A549 (cell line): ENCODE measurements around the gene CD37. TPM values are rescaled to one million over a fixed set of nuclear protein-coding genes. Genes with fewer than 3 reads are reported as not detected.

Experiments
- ATAC-seq, 2 experiments: fragments of 200-7000 bp in 1 of 2; fragments of >200 bp in 1 of 2; cut with Nextera tagmentation in 1 of 2; cut with Tn5 transposase in 1 of 2; 3 replicates each; pipeline versions ENCODE4 v1.8.0 to v1.9.1; 2018 to 2020; ENCODE audit warnings: mild to moderate bottlenecking in 1 of 2, moderate library complexity in 1 of 2
- CTCF ChIA-PET: fragments of 300-600 bp; sonication (Branson Sonifier 250); formaldehyde crosslinking; extraction: SDS; loops from one replicate; lab custom pipeline; 2021; ENCODE audit warnings: antibody characterized with exemption, inconsistent platforms; lab: Yijun Ruan, JAX
- POLR2A ChIA-PET: fragments of 350-600 bp; formaldehyde crosslinking; extraction: SDS; loops from one replicate; lab custom pipeline; 2021; ENCODE audit warnings: antibody characterized with exemption, inconsistent platforms; lab: Yijun Ruan, JAX
- DNase-seq, 2 experiments: peaks; one replicate each; pipeline versions ENCODE4 v3.0.0 to v3.0.0-alpha.2; 2011 to 2016; ENCODE audit warnings: low read depth in 1 of 2, low spot score in 1 of 2
- FAIRE-seq: peaks from 2 replicates; lab custom pipeline; 2011; peaks lifted over from hg19 to GRCh38; lab: Jason Lieb, UNC
- H3K27ac ChIP-seq, 2 experiments: fragments of >200 bp; sonication (Bioruptor Twin); formaldehyde crosslinking; 3 replicates each; pipeline ENCODE4 v1.5.1; 2016 to 2017
- H3K4me1 ChIP-seq: fragments of >200 bp; sonication (Bioruptor Twin); formaldehyde crosslinking; 3 replicates; pipeline ENCODE4 v1.6.1; 2016
- H3K4me2 ChIP-seq: fragments of >200 bp; sonication (Bioruptor Twin); formaldehyde crosslinking; 3 replicates; pipeline ENCODE4 v1.6.1; 2016
- H3K4me3 ChIP-seq: fragments of >200 bp; sonication (Bioruptor Twin); formaldehyde crosslinking; 3 replicates; pipeline ENCODE4 v1.5.1; 2016
- H3K9me3 ChIP-seq: fragments of >200 bp; sonication (Bioruptor Twin); formaldehyde crosslinking; 3 replicates; pipeline ENCODE4 v1.6.1; 2016
- ATOH8 ChIP-seq: fragments of 250-450 bp; sonication (Bioruptor Pico); IDR thresholded peaks from 2 replicates; pipeline ENCODE4 v1.5.0; 2020; ENCODE audit warnings: low read depth, mild to moderate bottlenecking, moderate library complexity
- CBX8 ChIP-seq: fragments of 200-600 bp; sonication (generic); IDR thresholded peaks from 2 replicates; pipeline ENCODE4 v1.6.1; 2016
- CEBPB ChIP-seq, 2 experiments: fragments of >200 bp in 1 of 2; sonication (Bioruptor Twin) in 1 of 2; formaldehyde crosslinking in 1 of 2; IDR thresholded peaks; 2 replicates each; pipeline ENCODE4 v1.6.1; 2012 to 2016
- CHD4 ChIP-seq: fragments of 200-600 bp; sonication (generic); IDR thresholded peaks from 2 replicates; pipeline ENCODE4 v1.6.1; 2016; ENCODE audit warnings: antibody characterized with exemption, mild to moderate bottlenecking, borderline replicate concordance
- E2F6 ChIP-seq: IDR thresholded peaks from 2 replicates; pipeline ENCODE4 v1.6.1; 2012; ENCODE audit warnings: low read depth, borderline replicate concordance
- EHF ChIP-seq: fragments of 250-450 bp; sonication (Bioruptor Pico); IDR thresholded peaks from 2 replicates; pipeline ENCODE4 v1.5.0; 2020; ENCODE audit warnings: mild to moderate bottlenecking
- EP300 ChIP-seq, 2 experiments: fragments of >200 bp; sonication (Bioruptor Twin); formaldehyde crosslinking; IDR thresholded peaks; 2 replicates in 1 of 2; 3 replicates in 1 of 2; pipeline ENCODE4 v1.6.1; 2016 to 2017
- FOXS1 ChIP-seq: fragments of 250-450 bp; sonication (Bioruptor Pico); IDR thresholded peaks from 2 replicates; pipeline ENCODE4 v1.5.0; 2020; ENCODE audit warnings: mild to moderate bottlenecking, moderate library complexity
- GATA3 ChIP-seq: IDR thresholded peaks from 2 replicates; pipeline ENCODE4 v1.6.1; 2012; ENCODE audit warnings: borderline replicate concordance
- HMGXB4 ChIP-seq: fragments of 250-450 bp; sonication (Bioruptor Pico); IDR thresholded peaks from 2 replicates; pipeline ENCODE4 v1.5.0; 2021; ENCODE audit warnings: mild to moderate bottlenecking, moderate library complexity, borderline replicate concordance
- HOXB13 ChIP-seq: fragments of 250-450 bp; sonication (Bioruptor Pico); IDR thresholded peaks from 2 replicates; pipeline ENCODE4 v1.5.0; 2020; ENCODE audit warnings: low read depth, mild to moderate bottlenecking, moderate library complexity
- JUN ChIP-seq, 2 experiments: fragments of >200 bp; sonication (Bioruptor Twin); formaldehyde crosslinking; IDR thresholded peaks; 2 replicates in 1 of 2; 3 replicates in 1 of 2; pipeline ENCODE4 v1.6.1; 2016 to 2017
- JUNB ChIP-seq: fragments of >200 bp; sonication (Bioruptor Twin); formaldehyde crosslinking; IDR thresholded peaks from 2 replicates; pipeline ENCODE4 v1.6.1; 2016
- KDM5A ChIP-seq: fragments of 200-600 bp; sonication (generic); IDR thresholded peaks from 2 replicates; pipeline ENCODE4 v1.6.1; 2016; ENCODE audit warnings: antibody characterized with exemption, mild to moderate bottlenecking
- NFE2L2 ChIP-seq: fragments of 150-350 bp; conservative IDR thresholded peaks from 2 replicates; pipeline ENCODE4 v1.6.1; 2014; ENCODE audit warnings: low read length
- POLR2AphosphoS2 ChIP-seq: conservative IDR thresholded peaks from 2 replicates; pipeline ENCODE4 v1.6.1; 2012; ENCODE audit warnings: low read length, improper control_type of control experiment, inconsistent platforms
- SMC3 ChIP-seq: fragments of >200 bp; sonication (Bioruptor Twin); formaldehyde crosslinking; IDR thresholded peaks from 3 replicates; pipeline ENCODE4 v1.6.1; 2018; ENCODE audit warnings: inconsistent platforms
- TFCP2L1 ChIP-seq: fragments of 250-450 bp; sonication (Bioruptor Pico); IDR thresholded peaks from 2 replicates; pipeline ENCODE4 v1.5.0; 2021; ENCODE audit warnings: mild to moderate bottlenecking
- TP53 ChIP-seq: fragments of 250-450 bp; sonication (Bioruptor Pico); IDR thresholded peaks from 2 replicates; pipeline ENCODE4 v1.5.0; 2021; ENCODE audit warnings: mild to moderate bottlenecking, moderate library complexity
- ZFP36 ChIP-seq: fragments of 450-650 bp; IDR thresholded peaks from 2 replicates; pipeline ENCODE4 v1.6.1; 2014; ENCODE audit warnings: borderline replicate concordance; ENCODE audit not compliant: partially characterized antibody
- WGBS: methylation state at CpG from one replicate; pipeline ENCODE4 v1.1.6; 2017; ENCODE audit errors: missing lambda C conversion rate; 5-methylcytosine and 5-hydroxymethylcytosine counted together
- polyA minus RNA-seq: library from RNA; depleted of rRNA, polyadenylated mRNA; stranded (reverse); fragments of >200 nt; gene quantifications from 2 replicates; pipeline ENCODE4 v1.2.3, GENCODE V29; 2011; rRNA and poly(A)+ RNA removed
- polyA plus RNA-seq, 4 experiments: library from polyadenylated mRNA; depleted of rRNA in 3 of 4; stranded (reverse); fragments of >200 nt; fragmentation: RNase III in 1 of 4; extraction: RNeasy Plus Mini Kit Qiagen cat#74134 plus additional on column Dnase treatment in 1 of 4; gene quantifications; 2 replicates in 3 of 4; 3 replicates in 1 of 4; pipeline ENCODE4 v1.2.3, GENCODE V29; 2011 to 2017

CD37 gene
- not detected in 2 replicates for polyA plus RNA-seq (2011; rRNA removed)
- not detected in 2 replicates for polyA plus RNA-seq (2012; cell fraction: cytosol; rRNA removed)
- polyA plus RNA-seq (2012; cell fraction: nucleus; rRNA removed) = not detected in 2 replicates
- 0.13 to 0.22 TPM in 2 of 3 replicates, not detected in the other for polyA plus RNA-seq (2017; fragmentation: RNase III; extraction: RNeasy Plus Mini Kit Qiagen cat#74134 plus additional on column Dnase treatment)
- polyA minus RNA-seq = not detected in 2 replicates

GRCh38 chr19:49335071-49335783 lies at the start of gene CD37:
CD37 (plus strand) TSS chr19:49335406; CDS start chr19:49335541, 135 bp downstream.
- H3K4me1 ChIP-seq = no peaks in the 10 kb centered on the region
- no peak within 1 kb of the TSS for H3K4me3 ChIP-seq
- DNase-seq (no peak), ATAC-seq (no peak), FAIRE-seq (no peak)
- H3K27ac ChIP-seq = no peak within 1 kb of the TSS
- H3K4me2 ChIP-seq = no peak within 1 kb of the TSS
- 88% methylated on average over 13 of the region's 13 CpGs for WGBS
- CTCF ChIA-PET = interaction anchor here (0.6 to 2.0 kb wide), 4 partner anchors 13 to 36 kb away, joined by 3 to 8 read pairs (median 4); no protein-coding TSS in a partner anchor
- POLR2A ChIA-PET = no interaction called here
- H3K9me3 ChIP-seq = no peaks in the 10 kb centered on the region
- TF ChIP-seq JUNB (no peak), CHD4 (no peak), TFCP2L1 (CRISPR knock-in tag) (no peak), E2F6 (no peak), HMGXB4 (CRISPR knock-in tag) (no peak), CEBPB (IDR thresholded peaks at IDR 0.05) (no peak), CBX8 (no peak), EHF (CRISPR knock-in tag) (no peak), TP53 (CRISPR knock-in tag) (no peak), SMC3 (no peak), FOXS1 (CRISPR knock-in tag) (no peak), ATOH8 (no peak)

- Histone ChIP-seq H3K9me3 (peaks cover 6% of the 10 kb centered on the region; the same call in 1 of the 3 replicates), H3K4me3 (no peak overlapping the region), H3K4me2 (no peak overlapping the region), H3K27ac (no peak overlapping the region), H3K4me1 (no peaks in the 10 kb centered on the region)
- TF ChIP-seq POLR2AphosphoS2 (no peak), ZFP36 (no peak), GATA3 (no peak), JUN (IDR thresholded peaks at IDR 0.05) (no peak), E2F6 (no peak), HOXB13 (CRISPR knock-in tag) (no peak), KDM5A (no peak), NFE2L2 (no peak), EHF (CRISPR knock-in tag) (no peak), CEBPB (IDR thresholded peaks at IDR 0.05) (no peak), EP300 (IDR thresholded peaks at IDR 0.05) (no peak)
- WGBS = 24% methylated on average over 2 of the region's 2 CpGs
- POLR2A ChIA-PET = no interaction called here
- FAIRE-seq (no peak), DNase-seq (no peak), ATAC-seq (no peak)
- CTCF ChIA-PET = interaction anchor here (1.1 to 3.6 kb wide), 4 partner anchors 14 to 51 kb away, joined by 3 to 20 read pairs (median 4); no protein-coding TSS in a partner anchor
These were observed 48.0 kb upstream of the CD37 start for GRCh38 chr19:49287141-49287770.
